22Rv1 (cell line): Measurements from ENCODE around the gene GTF2IRD1.

Experiments used
- ZFX ChIP-seq: fragments of 450-650 bp; IDR thresholded peaks from 2 replicates; pipeline ENCODE4 v1.6.1; 2017; ENCODE audit warnings: antibody characterized with exemption, borderline replicate concordance
- TF ChIP-seq, protein P1 (sequence below): fragments of 450-650 bp; IDR thresholded peaks from 2 replicates; pipeline ENCODE4 v1.5.1; 2017; ENCODE audit warnings: mild to moderate bottlenecking

DNA sequence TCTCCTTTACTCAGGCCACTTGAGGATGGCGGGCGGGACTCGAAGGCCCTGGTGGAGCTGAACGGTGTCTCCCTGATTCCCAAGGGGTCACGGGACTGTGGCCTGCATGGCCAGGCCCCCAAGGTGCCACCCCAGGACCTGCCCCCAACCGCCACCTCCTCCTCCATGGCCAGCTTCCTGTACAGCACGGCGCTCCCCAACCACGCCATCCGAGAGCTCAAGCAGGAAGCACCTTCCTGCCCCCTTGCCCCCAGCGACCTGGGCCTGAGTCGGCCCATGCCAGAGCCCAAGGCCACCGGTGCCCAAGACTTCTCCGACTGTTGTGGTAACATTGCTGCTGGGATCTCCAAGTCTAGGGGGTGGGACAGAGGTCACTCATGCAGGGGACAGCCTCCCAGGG is 65.7 kb downstream of the GTF2IRD1 start:
- TF ChIP-seq, protein P1, sequence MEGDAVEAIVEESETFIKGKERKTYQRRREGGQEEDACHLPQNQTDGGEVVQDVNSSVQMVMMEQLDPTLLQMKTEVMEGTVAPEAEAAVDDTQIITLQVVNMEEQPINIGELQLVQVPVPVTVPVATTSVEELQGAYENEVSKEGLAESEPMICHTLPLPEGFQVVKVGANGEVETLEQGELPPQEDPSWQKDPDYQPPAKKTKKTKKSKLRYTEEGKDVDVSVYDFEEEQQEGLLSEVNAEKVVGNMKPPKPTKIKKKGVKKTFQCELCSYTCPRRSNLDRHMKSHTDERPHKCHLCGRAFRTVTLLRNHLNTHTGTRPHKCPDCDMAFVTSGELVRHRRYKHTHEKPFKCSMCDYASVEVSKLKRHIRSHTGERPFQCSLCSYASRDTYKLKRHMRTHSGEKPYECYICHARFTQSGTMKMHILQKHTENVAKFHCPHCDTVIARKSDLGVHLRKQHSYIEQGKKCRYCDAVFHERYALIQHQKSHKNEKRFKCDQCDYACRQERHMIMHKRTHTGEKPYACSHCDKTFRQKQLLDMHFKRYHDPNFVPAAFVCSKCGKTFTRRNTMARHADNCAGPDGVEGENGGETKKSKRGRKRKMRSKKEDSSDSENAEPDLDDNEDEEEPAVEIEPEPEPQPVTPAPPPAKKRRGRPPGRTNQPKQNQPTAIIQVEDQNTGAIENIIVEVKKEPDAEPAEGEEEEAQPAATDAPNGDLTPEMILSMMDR, result no peak
- TF ChIP-seq ZFX, result no peak
